Measurements from ENCODE around the gene TRAIP. TPM values are rescaled to one million over a fixed set of nuclear protein-coding genes. Genes with fewer than 3 reads are reported as not detected.

Gene TRAIP
- total RNA-seq, 2 experiments from 2014 or later = 23.2 to 25.1 TPM

GRCh38 chr3:49812916-49813496 lies 43.4 kb downstream of the TRAIP start:
- ChIA-PET POLR2A (interaction anchor here (0.9 to 2.8 kb wide), 7 partner anchors 8 to 127 kb away, joined by 3 to 17 read pairs (median 4); partner anchors contain the start of genes GMPPB and INKA1), CTCF (interaction anchor here (0.5 to 20.5 kb wide), 3 partner anchors 10 to 120 kb away, joined by 3 to 412 read pairs (median 34); partner anchors contain the start of gene INKA1)
- Mint-ChIP-seq H3K27ac (peak overlapping the region; percentile 96), H3K36me3 (ENCODE audit: low read depth) (peaks cover 9% of the 10 kb centered on the region), H3K4me1 (ENCODE audit: low read depth) (peaks cover 33% of the 10 kb centered on the region), H3K27me3 (no peaks in the 10 kb centered on the region), H3K9me3 (no peaks in the 10 kb centered on the region), H3K4me3 (peak overlapping the region; percentile 92)
- TF ChIP-seq, protein P1, sequence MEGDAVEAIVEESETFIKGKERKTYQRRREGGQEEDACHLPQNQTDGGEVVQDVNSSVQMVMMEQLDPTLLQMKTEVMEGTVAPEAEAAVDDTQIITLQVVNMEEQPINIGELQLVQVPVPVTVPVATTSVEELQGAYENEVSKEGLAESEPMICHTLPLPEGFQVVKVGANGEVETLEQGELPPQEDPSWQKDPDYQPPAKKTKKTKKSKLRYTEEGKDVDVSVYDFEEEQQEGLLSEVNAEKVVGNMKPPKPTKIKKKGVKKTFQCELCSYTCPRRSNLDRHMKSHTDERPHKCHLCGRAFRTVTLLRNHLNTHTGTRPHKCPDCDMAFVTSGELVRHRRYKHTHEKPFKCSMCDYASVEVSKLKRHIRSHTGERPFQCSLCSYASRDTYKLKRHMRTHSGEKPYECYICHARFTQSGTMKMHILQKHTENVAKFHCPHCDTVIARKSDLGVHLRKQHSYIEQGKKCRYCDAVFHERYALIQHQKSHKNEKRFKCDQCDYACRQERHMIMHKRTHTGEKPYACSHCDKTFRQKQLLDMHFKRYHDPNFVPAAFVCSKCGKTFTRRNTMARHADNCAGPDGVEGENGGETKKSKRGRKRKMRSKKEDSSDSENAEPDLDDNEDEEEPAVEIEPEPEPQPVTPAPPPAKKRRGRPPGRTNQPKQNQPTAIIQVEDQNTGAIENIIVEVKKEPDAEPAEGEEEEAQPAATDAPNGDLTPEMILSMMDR (IDR thresholded peaks at IDR 0.05) = no peak
- intact Hi-C loops (cut with micrococcal nuclease) = no loop called here
- ATAC-seq (no peak), DNase-seq (no peak)

DNA sequence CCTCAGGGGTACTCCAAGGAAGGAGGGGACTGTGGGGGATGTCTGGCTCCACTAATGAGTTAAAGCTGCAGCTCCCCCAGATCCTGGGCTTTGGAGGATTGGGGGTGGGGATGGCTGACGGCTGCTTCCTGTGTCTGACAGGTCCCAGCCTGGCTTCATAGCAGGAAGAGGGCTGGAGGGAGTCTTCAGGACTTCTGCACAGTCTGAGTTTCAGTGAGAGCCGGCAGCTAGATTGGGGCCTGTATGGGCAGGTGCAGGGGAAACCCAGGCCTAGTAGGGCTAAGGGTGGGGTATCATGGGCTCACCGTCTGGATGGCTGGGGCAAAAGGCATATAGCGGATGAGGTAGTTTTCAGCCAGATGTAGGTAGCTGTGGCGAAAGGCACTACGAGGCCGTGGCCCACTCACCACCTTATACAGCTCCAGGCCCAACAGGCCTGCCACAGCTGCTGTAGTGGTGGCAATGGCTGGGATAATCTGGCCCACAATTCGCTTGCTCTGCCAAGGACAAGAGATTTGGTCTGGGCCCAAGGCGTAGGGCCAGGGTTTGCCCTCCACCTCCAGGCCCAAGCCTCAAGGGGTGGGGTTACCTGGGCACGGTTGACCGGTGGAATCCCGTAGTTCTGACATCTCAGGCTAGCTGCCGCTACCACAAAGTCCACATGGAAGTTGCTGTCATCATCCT lies 48.8 kb downstream of the TRAIP start:
- Mint-ChIP-seq H3K27me3 (no peaks in the 10 kb centered on the region), H3K4me3 (no peak overlapping the region), H3K9me3 (no peaks in the 10 kb centered on the region), H3K36me3 (ENCODE audit: low read depth) (peaks cover 9% of the 10 kb centered on the region), H3K27ac (peak overlapping the region; percentile 82), H3K4me1 (ENCODE audit: low read depth) (peaks cover 55% of the 10 kb centered on the region)
- DNase-seq (no peak), ATAC-seq (no peak)
- intact Hi-C loops (cut with micrococcal nuclease) = no loop called here
- CTCF ChIA-PET = interaction anchor here (0.9 to 20.5 kb wide), 3 partner anchors 17 to 65 kb away, joined by 3 to 412 read pairs (median 3); no protein-coding TSS in a partner anchor
- POLR2A ChIA-PET = interaction anchor here (1.0 to 1.3 kb wide), 3 partner anchors 10 to 133 kb away, joined by 3 to 4 read pairs (median 3); partner anchors contain the start of gene RBM6
- TF ChIP-seq, protein P1 (IDR thresholded peaks at IDR 0.05) = no peak

- ATAC-seq (no peak), DNase-seq (no peak)
- ChIA-PET POLR2A (interaction anchor here (0.7 to 6.0 kb wide), 5 partner anchors 11 to 87 kb away, joined by 3 to 37 read pairs (median 4); partner anchors contain the start of gene AMIGO3), CTCF (interaction anchor here (0.9 to 20.5 kb wide), 3 partner anchors 16 to 64 kb away, joined by 3 to 412 read pairs (median 3); no protein-coding TSS in a partner anchor)
- Mint-ChIP-seq H3K36me3 (ENCODE audit: low read depth) (peaks cover 9% of the 10 kb centered on the region), H3K27me3 (peaks cover 2% of the 10 kb centered on the region), H3K9me3 (no peaks in the 10 kb centered on the region), H3K27ac (peak overlapping the region; percentile 82), H3K4me3 (no peak overlapping the region), H3K4me1 (ENCODE audit: low read depth) (peaks cover 52% of the 10 kb centered on the region)
- TF ChIP-seq, protein P1 (IDR thresholded peaks at IDR 0.05) = no peak
- intact Hi-C loops (cut with micrococcal nuclease) = no loop called here
Observed at GRCh38 chr3:49806850-49807249, 49.5 kb downstream of the TRAIP start.

GRCh38 chr3:49805897-49806701 lies 50.3 kb downstream of the TRAIP start:
- TF ChIP-seq, protein P1 (IDR thresholded peaks at IDR 0.05) = no peak
- no peaks in the 10 kb centered on the region for H3K9me3 Mint-ChIP-seq
- no peak overlapping the region for H3K4me3 Mint-ChIP-seq
- peak overlapping the region; percentile 82 for H3K27ac Mint-ChIP-seq
- H3K4me1 Mint-ChIP-seq (ENCODE audit: low read depth) = peaks cover 47% of the 10 kb centered on the region
- H3K27me3 Mint-ChIP-seq = peaks cover 2% of the 10 kb centered on the region
- peaks cover 3% of the 10 kb centered on the region for H3K36me3 Mint-ChIP-seq (ENCODE audit: low read depth)
- intact Hi-C loops (cut with micrococcal nuclease) = no loop called here
- POLR2A ChIA-PET = interaction anchor here (0.7 to 6.0 kb wide), 8 partner anchors 8 to 87 kb away, joined by 3 to 37 read pairs (median 4); partner anchors contain the start of genes AMIGO3 and UBA7
- CTCF ChIA-PET = interaction anchor here (1.0 to 20.5 kb wide), 2 partner anchors 11 to 33 kb away, joined by 3 to 412 read pairs; no protein-coding TSS in a partner anchor
- ATAC-seq (peak; percentile 48), DNase-seq (peak; percentile 83)
